GM12865 (cell line): ENCODE data around the gene TXNDC8.

Source experiments
- DNase-seq: peaks from one replicate; pipeline ENCODE4 v3.0.0; 2010; ENCODE audit warnings: low read depth
- H3K4me3 ChIP-seq: 2 replicates; pipeline ENCODE4 v1.5.1; 2011; ENCODE audit warnings: mild to moderate bottlenecking, low read depth, low read length, control low read depth
- TF ChIP-seq, protein P1 (sequence below): IDR thresholded peaks from 2 replicates; pipeline ENCODE4 v1.5.1; 2011; ENCODE audit warnings: low read length, control low read depth, low read depth, inconsistent platforms; ENCODE audit not compliant: insufficient read depth; ENCODE audit errors: missing control alignments

Gene TXNDC8

DNA sequence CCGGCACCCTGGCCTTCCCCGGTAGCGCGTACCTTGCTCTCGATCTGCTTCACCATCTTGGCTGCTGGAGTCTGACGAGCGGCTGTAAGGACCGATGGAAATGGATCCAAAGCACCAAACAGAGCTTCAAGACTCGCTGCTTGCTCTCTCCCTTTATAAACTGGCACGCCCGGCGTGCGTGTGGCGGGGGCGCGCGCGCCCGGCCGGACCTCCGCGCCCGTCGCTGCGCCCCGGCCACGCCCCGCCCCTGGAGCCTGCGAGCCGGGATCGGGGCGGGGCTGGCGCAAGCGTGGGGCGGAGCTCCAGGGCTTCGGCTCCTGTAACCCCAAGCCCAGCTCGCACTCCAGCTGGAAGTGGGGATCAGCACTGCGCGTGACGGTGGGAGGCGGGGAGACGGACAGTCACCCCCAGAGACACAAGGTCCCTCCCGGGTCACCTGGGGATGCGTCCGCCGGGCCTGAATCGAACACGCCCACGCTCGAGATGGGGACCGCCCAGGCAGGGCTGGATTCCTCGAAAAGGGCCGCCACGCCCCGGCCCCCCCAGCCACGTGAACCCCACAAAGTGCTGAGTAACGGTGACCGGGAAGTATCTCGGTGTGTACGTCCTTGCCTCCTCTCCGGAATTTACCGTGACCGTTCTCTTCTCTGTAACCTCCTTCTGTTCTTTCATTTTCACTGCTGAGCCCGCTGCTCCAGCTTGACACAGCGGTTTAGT, 81.1 kb downstream of the TXNDC8 start, which contains the start of gene TXN:
TSS of gene TXN (minus strand) at position 128 of the 717 bp plus-strand sequence. CDS start at position 56, 72 bp downstream.
- peak within 1 kb of the TSS; percentile 90 for H3K4me3 ChIP-seq
- peak; percentile 96 for DNase-seq
- TF ChIP-seq, protein P1, sequence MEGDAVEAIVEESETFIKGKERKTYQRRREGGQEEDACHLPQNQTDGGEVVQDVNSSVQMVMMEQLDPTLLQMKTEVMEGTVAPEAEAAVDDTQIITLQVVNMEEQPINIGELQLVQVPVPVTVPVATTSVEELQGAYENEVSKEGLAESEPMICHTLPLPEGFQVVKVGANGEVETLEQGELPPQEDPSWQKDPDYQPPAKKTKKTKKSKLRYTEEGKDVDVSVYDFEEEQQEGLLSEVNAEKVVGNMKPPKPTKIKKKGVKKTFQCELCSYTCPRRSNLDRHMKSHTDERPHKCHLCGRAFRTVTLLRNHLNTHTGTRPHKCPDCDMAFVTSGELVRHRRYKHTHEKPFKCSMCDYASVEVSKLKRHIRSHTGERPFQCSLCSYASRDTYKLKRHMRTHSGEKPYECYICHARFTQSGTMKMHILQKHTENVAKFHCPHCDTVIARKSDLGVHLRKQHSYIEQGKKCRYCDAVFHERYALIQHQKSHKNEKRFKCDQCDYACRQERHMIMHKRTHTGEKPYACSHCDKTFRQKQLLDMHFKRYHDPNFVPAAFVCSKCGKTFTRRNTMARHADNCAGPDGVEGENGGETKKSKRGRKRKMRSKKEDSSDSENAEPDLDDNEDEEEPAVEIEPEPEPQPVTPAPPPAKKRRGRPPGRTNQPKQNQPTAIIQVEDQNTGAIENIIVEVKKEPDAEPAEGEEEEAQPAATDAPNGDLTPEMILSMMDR: no peak

DNA sequence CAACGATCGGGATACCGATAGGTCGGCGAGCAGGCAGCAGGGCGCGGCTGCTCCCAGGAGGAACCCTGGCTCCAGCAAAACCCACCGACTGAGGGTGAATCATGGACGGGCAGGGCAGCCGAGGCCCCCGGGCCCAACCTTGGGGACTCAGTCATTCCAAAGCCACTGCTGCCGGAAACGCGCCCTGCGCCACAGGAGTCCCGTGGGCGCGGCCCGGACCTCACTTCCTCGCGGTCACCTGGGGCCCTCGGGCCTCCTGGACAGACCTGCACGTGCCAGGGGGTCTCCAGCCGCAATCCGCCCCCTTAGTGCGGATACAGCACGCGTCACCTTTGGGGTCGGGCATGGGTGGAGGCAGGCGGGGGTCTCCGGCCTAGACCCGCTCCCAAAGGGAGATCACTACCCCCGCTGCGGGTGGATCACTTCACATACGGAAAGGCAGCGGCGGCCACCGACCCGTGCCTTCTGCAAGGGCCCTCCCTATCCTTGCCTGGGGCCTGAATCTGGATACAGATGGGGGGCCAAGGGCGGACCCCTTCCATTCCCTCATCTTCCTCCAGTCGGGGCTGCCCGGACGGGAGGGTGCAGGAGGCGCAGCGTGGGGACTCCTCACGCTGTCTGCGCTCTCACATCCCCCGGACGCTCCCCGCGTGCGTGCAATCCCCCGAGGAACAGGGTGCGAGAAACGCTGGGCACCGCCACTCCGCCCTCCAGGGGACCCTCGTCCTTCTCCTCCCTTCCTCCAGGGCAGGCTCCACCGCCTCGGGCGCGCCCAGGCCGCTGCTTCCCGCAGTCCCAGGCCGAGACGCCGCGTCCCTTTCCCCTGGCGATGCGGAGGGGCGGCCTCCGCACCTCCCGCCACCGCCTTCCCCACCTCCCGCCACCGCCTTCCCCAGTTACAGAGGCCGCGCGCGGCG, 81.9 kb downstream of the TXNDC8 start:
- TF ChIP-seq, protein P1: no peak

DNA sequence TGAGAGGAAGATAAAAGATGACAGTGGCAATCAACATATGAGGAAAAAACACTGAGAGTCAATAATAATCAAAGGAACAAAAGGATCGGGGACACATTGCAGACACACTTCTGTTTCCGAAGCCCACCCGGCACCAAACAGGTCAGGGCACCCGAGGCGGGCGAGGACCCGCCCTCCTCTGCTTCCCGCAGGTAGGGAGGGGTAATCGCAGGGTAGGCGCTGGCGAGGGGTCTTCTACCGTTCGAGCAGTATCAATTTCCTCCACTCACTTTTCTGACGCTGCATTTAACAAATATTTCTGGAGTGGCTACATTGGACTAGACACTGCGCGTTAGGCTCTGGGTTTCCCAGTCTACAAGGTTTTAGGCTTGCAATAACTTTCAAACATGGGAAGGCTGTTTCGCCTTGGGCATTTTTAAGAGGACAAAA, 82.6 kb downstream of the TXNDC8 start:
- peak overlapping the region; percentile 71 for H3K4me3 ChIP-seq
- TF ChIP-seq, protein P1: no peak
- no peak for DNase-seq

More for the DNA sequence above, 81.9 kb downstream of the TXNDC8 start:
- peak overlapping the region; percentile 71 for H3K4me3 ChIP-seq
- peak; percentile 66 for DNase-seq

DNA sequence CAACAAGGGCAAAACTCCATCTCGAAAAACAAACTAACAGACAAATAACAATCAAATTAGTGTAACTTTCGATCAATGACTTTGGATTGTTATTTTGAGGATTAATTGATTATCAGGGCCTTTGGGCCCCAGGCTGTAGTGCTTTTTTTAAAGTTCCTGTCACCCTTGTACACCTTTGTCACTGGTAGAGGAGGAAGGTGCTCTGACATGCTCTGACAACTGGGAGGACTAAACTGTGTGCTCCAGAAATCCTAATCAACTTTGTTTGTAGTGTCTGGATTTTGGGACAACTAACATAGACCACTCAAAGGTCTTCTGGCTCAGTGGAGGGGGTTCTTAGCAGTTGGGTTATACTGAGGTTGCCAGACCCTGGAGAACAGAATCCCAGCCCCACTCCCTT, 83.2 kb downstream of the TXNDC8 start:
- peak; percentile 11 for DNase-seq
- H3K4me3 ChIP-seq: peak overlapping the region; percentile 71
- TF ChIP-seq, protein P1: no peak
